Ovary (tissue), 9 donors: ENCODE results near the gene MYT1. TPM values are rescaled to one million over a fixed set of nuclear protein-coding genes. Genes with fewer than 3 reads are reported as not detected.

Experiments
- DNase-seq, 5 donors: peaks; one replicate each; pipeline ENCODE4 v3.0.0-alpha.2; 2019 to 2020
- H3K27ac ChIP-seq, 2 donors: fragments of 200-600 bp; one replicate each; pipeline versions ENCODE4 v1.5.1 to v1.8.0; 2019 to 2022
- H3K27me3 ChIP-seq: fragments of 200-600 bp; one replicate; pipeline ENCODE4 v1.8.0; 2022
- H3K36me3 ChIP-seq: fragments of 200-600 bp; sonication (generic); one replicate; pipeline ENCODE4 v1.5.1; 2019
- H3K4me1 ChIP-seq: one replicate; pipeline ENCODE4 v1.8.1; 2013; ENCODE audit warnings: mild to moderate bottlenecking, moderate library complexity; ENCODE audit not compliant: insufficient read depth
- H3K4me3 ChIP-seq: fragments of 200-600 bp; sonication (generic); one replicate; pipeline ENCODE4 v1.5.1; 2017
- H3K9me3 ChIP-seq, 2 donors: fragments of 200-600 bp in 1 of 2; sonication (generic) in 1 of 2; one replicate each; pipeline versions ENCODE4 v1.5.1 to v1.8.1; 2013 to 2019; ENCODE audit warnings: mild to moderate bottlenecking in 1 of 2, moderate library complexity in 1 of 2
- CTCF ChIP-seq, 3 donors: fragments of 450-650 bp in 2 of 3; fragments of 200-600 bp in 1 of 3; IDR thresholded peaks; one replicate each; pipeline versions ENCODE4 v1.5.1 to v1.8.0; 2016 to 2022; ENCODE audit warnings: antibody characterized with exemption in 3 of 3, mild to moderate bottlenecking in 1 of 3
- EP300 ChIP-seq: sonication (generic); formaldehyde crosslinking; IDR thresholded peaks from one replicate; pipeline ENCODE4 v1.6.1; 2017; ENCODE audit warnings: antibody characterized with exemption
- POLR2A ChIP-seq: fragments of 450-650 bp; IDR thresholded peaks from one replicate; pipeline ENCODE4 v1.6.1; 2017; ENCODE audit warnings: antibody characterized with exemption, mild to moderate bottlenecking, moderate library complexity
- WGBS, 3 donors: extraction: QIAGEN DNeasy Blood & Tissue Kit in 1 of 3; methylation state at CpG; one replicate each; pipeline versions ENCODE4 v1.1.5 to v1.1.7; 2013 to 2017; 5-methylcytosine and 5-hydroxymethylcytosine counted together
- intact Hi-C, 4 donors: fragments of 100-400 bp; cut with DNase I; formaldehyde crosslinking; loops; one replicate each; pipeline versions ENCODE4 v1.11.0 to v1.15.1; 2022 to 2023
- polyA plus RNA-seq, 2 donors: library from polyadenylated mRNA; stranded (reverse); fragments of 200-250 nt in 1 of 2; fragments of 350-450 nt in 1 of 2; fragmentation: Illumina TruSeq in 1 of 2; extraction: RNeasy Lipid Tissue Mini Kit (QIAGEN cat#74804) in 1 of 2; gene quantifications; one replicate each; pipeline ENCODE4 v1.2.3, GENCODE V29; 2013 to 2014
- total RNA-seq, 7 donors: library from RNA; depleted of rRNA in 2 of 7; stranded (reverse); fragments of >200 nt in 2 of 7; fragmentation: NEBNext Ultra II Directional in 3 of 7; extraction: Animal tissue kit (Norgen Biotek cat#: 25700) in 3 of 7; gene quantifications; one replicate each; pipeline versions ENCODE4 v1.1.0 to v1.2.4, GENCODE V29; 2016 to 2023
- donor health status: DM: no; HTN: no; CAD: no; lungs with moderate emphysema.
- donor health status: DM: no; HTN: no; CAD: no.
- donor health status: Bipolar disorder and iron deficiency.
- donor health status: DM: yes; HTN: yes; CAD: no.
- donor health status: DM: no; HTN: no; CAD: no.
- donor health status: DM: yes; HTN: yes; CAD: no.

The MYT1 gene
- total and polyA plus RNA-seq, 9 donors, result 0.05 to 0.25 (median 0.13) TPM; not detected in 1

GRCh38 chr20:64247970-64248841 is 84.0 kb downstream of the MYT1 start:
- H3K4me1 ChIP-seq, result no peaks in the 10 kb centered on the region
- no peak overlapping the region for H3K4me3 ChIP-seq
- TF ChIP-seq POLR2A, result no peak
- TF ChIP-seq EP300, result no peak
- TF ChIP-seq CTCF (IDR thresholded peaks at IDR 0.05), result no peak
- DNase-seq, result peak in 2 of 5 donors; percentile 9
- 57 to 67% (median 65%) methylated on average over 31 to 33 of the region's 33 CpGs for WGBS, 3 donors
- H3K36me3 ChIP-seq, result no peaks in the 10 kb centered on the region
- intact Hi-C loops, result no loop called here
- no peaks in the 10 kb centered on the region for H3K27me3 ChIP-seq
- H3K27ac ChIP-seq, result no peak overlapping the region
- H3K9me3 ChIP-seq, result no peaks in the 10 kb centered on the region

GRCh38 chr20:64250027-64250426 is 85.8 kb downstream of the MYT1 start:
- Histone ChIP-seq H3K9me3 (no peaks in the 10 kb centered on the region), H3K4me1 (no peaks in the 10 kb centered on the region), H3K4me3 (no peak overlapping the region), H3K36me3 (no peaks in the 10 kb centered on the region), H3K27ac (no peak overlapping the region), H3K27me3 (no peaks in the 10 kb centered on the region)
- no peak for TF ChIP-seq EP300
- no peak for TF ChIP-seq CTCF (IDR thresholded peaks at IDR 0.05)
- TF ChIP-seq POLR2A, result no peak
- 79 to 83% (median 83%) methylated on average over 2 of the region's 2 CpGs for WGBS, 3 donors
- intact Hi-C loops, result no loop called here
- DNase-seq, result no peak

- WGBS, 3 donors, result 92 to 94% (median 94%) methylated on average over 4 of the region's 4 CpGs
- H3K27ac ChIP-seq, result no peak overlapping the region
- TF ChIP-seq CTCF (IDR thresholded peaks at IDR 0.05) (no peak), EP300 (no peak), POLR2A (no peak)
Measured at GRCh38 chr20:64253000-64253383, 88.7 kb downstream of the MYT1 start.

GRCh38 chr20:64253443-64253842 is 89.2 kb downstream of the MYT1 start:
- 87 to 97% (median 90%) methylated on average over 4 of the region's 4 CpGs for WGBS, 3 donors
- H3K4me1 ChIP-seq, result peaks cover 12% of the 10 kb centered on the region
- TF ChIP-seq POLR2A (no peak), EP300 (no peak), CTCF (IDR thresholded peaks at IDR 0.05) (no peak)
- H3K36me3 ChIP-seq, result no peaks in the 10 kb centered on the region
- no peak overlapping the region for H3K27ac ChIP-seq
- no peaks in the 10 kb centered on the region for H3K9me3 ChIP-seq
- no peak for DNase-seq
- intact Hi-C loops, result no loop called here
- no peaks in the 10 kb centered on the region for H3K27me3 ChIP-seq
- no peak overlapping the region for H3K4me3 ChIP-seq

More at GRCh38 chr20:64253000-64253383, 88.7 kb downstream of the MYT1 start:
- H3K36me3 ChIP-seq, result no peaks in the 10 kb centered on the region
- H3K4me3 ChIP-seq, result no peak overlapping the region
- peaks cover 11% of the 10 kb centered on the region for H3K4me1 ChIP-seq
- H3K9me3 ChIP-seq, result no peaks in the 10 kb centered on the region
- no peaks in the 10 kb centered on the region for H3K27me3 ChIP-seq
- no peak for DNase-seq
- intact Hi-C loops, result no loop called here
